Stimulated activated CD4-positive, alpha-beta T cell treated with anti-CD3 and anti-CD28 coated beads, Interleukin-1b, Interleukin-23, amount 100 ng/mL, for 24 hours (primary cell): Measurements from ENCODE around the gene GPS1.

Experiments
- DNase-seq, 4 experiments: peaks; one replicate each; pipeline ENCODE4 v3.0.0-alpha.2; 2020; ENCODE audit warnings: low read depth in 4 of 4, low spot score in 1 of 4

The GPS1 gene

DNA sequence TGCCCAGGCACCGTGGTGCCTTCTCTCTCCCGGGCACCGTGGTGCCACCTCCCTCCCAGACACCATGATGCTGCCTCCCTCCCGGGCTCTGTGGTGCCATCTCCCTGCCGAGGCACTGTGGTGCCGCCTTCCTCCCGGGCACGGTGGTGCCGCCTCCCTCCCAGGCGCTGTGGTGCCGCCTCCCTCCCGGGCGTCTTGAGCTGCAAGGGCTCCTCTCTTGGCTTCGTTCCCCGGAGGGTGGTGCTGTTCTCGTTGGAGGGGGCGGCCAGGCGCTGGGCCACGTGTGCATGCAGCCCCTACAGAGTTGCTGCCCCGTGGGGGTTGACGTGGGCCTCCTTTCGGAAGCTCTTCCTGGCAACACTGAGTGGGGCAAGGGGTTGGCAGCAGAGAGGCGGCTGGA, 37.3 kb upstream of the GPS1 start:
- DNase-seq: no peak

GRCh38 chr17:82014971-82015310, 36.8 kb upstream of the GPS1 start:
- DNase-seq: no peak

DNA sequence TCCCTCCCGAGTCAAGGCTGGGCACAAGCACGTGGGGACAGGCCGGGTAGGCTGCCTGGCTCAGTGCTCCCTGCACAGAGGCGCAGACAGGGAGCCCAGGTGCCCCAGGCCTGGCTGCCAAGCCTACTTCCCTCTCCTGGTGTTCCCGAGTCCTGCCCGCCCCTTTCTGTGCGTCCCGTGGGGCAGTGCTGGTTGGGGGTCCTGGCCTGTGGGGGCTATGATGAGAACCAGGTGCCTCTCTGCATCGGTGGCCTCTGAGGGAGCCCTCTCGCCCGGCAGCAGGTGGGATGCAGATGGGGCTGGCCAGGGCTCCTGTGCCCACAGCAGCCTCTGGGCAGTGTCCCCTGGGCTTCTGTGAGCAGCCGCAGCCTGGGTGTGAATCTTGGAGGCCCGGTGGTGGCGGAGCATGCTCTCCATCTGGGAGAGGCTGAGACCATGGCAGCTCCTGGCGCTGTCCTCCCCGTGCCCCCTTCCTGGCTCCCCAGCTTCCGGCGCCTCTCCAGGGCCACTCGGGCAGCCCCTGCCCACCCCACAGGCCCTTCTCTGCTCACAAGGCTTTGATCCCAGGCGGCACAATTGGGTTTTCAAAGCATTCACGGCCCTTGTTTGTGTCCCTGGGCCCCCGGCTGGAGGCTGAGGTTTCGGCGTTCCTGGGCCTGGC, 36.3 kb upstream of the GPS1 start:
- no peak for DNase-seq

GRCh38 chr17:82016061-82016874, 35.4 kb upstream of the GPS1 start:
- no peak for DNase-seq

GRCh38 chr17:82016875-82017459, 34.7 kb upstream of the GPS1 start:
- DNase-seq: no peak

GRCh38 chr17:82017612-82018151, 34.0 kb upstream of the GPS1 start:
- DNase-seq: no peak

- no peak for DNase-seq
Observed at GRCh38 chr17:82018152-82018988, 33.3 kb upstream of the GPS1 start.

DNA sequence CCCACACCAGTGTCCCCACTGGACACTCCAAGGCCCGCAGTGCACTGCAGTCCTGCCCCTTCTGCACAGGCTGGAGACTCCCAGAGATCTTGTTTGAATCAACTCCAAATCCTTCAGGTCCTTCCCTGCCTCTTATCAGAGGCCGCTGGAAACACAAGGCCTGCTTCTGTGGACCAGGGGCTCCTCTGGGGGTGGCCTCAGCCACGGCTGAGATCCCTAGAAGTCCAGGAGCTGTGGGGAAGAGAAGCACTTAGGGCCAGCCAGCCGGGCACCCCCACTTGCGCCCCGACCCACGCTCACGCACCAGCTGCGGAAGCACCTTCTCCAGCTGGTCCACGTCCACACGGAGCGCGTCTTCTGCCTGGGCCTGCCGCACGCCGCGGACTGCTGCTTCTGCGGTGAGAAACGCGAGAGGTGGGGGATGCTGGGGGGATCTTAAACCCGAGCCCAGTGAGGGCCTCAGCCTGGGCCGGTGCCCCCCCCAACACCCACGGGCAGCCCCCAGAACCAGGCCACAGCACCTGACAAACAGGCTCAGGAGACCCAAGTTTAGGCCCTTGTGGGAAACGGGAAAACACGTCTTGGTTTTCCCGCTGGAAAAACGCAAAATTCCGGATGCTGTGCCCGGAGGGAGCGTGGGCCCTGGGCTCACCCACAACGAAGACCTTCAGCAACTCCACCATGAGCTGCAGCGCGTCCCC, 32.6 kb upstream of the GPS1 start:
- no peak for DNase-seq

GRCh38 chr17:82019690-82020571, 31.8 kb upstream of the GPS1 start:
- DNase-seq: peak; percentile 43 to 62 (median 54)

GRCh38 chr17:82020572-82021106, 31.1 kb upstream of the GPS1 start:
- DNase-seq: no peak

GRCh38 chr17:82021107-82021899, 30.4 kb upstream of the GPS1 start:
- DNase-seq: peak in 1 of 4 experiments; percentile 27

DNA sequence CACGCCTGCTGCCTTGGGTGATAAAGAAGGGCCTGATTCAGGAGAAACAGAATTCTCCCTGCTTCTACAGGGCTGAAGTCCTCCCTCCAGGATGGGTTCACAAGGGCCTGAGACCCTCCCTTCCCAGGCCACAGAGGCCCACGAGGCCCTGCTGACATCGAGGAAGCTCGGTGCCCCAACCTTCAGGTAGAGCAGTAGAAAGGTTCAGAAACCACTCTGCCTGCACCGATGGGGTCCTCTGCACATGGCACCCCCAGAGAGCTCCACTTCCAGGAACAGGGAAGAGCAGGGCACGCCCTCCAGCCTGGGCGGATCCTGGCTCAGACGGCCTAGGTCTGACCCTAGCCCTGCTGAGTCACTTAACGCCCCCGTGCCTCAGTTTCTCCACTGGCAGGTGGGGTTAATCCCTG, 29.8 kb upstream of the GPS1 start:
- no peak for DNase-seq

- DNase-seq: no peak
Observed at GRCh38 chr17:82022310-82022980, 29.3 kb upstream of the GPS1 start, which contains the start of gene CENPX. CENPX (minus strand) TSS chr17:82022878; CDS start chr17:82022861, 17 bp downstream.

GRCh38 chr17:82022981-82023446, 28.7 kb upstream of the GPS1 start, which contains the start of gene LRRC45:
LRRC45 (plus strand) TSS chr17:82023305; CDS start chr17:82023644, 339 bp downstream.
- DNase-seq: peak; percentile 98 to 100 (median 100)

- peak in 1 of 4 experiments; percentile 20 for DNase-seq
Observed at GRCh38 chr17:82023447-82024241, 28.1 kb upstream of the GPS1 start.

DNA sequence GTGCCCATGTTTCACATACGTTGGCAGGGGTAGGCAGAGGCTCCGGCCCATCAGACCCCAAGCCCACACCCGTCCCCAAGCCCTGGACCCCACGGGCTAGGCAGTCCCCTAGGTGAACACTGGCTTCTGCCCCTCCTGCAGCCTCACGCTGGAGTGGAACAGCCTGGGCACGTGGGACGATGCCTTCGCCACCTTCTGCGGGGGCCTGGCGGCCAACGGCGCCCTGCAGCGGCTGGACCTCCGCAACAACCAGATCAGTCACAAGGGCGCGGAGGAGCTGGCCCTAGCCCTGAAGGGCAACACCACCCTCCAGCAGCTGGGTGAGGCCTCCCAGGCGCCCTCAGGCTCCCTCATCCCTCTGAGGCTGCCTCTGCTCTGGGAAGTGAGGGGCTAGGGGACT, 26.8 kb upstream of the GPS1 start:
- no peak for DNase-seq
